Stimulated activated CD8-positive, alpha-beta memory T cell treated with anti-CD3 and anti-CD28 coated beads, Interleukin-7, amount 100 ng/mL, for 24 hours (primary cell): Measurements from ENCODE around the gene LRRC14B.
"Not testable (repeated sequence)": the region's sequence is repeated elsewhere in the genome, so short reads cannot be mapped to it uniquely, and the experiment has no call there.

ENCODE experiments used
- DNase-seq: peaks from one replicate; pipeline ENCODE4 v3.0.0-alpha.2; 2020; ENCODE audit warnings: low read depth

LRRC14B gene

DNA sequence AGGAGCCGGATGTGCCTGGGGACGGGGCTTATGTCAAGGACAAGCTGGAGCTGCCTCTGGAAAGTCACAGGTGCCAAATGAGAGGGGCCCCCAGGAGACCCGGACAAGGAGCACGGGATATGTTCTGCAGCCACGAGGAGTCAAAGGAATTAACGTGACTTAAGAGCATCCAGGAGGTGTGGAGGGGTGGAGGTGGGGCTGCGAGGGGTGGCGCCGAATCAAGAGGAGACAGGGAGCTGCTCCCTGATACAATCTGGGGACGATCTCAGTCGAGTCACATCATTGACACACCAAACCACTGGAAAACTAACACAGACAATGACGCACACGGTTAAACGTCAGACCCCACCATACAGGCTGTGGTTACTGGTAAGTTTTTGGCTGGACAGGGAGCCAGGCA is 16.3 kb downstream of the LRRC14B start:
- DNase-seq, result no peak

DNA sequence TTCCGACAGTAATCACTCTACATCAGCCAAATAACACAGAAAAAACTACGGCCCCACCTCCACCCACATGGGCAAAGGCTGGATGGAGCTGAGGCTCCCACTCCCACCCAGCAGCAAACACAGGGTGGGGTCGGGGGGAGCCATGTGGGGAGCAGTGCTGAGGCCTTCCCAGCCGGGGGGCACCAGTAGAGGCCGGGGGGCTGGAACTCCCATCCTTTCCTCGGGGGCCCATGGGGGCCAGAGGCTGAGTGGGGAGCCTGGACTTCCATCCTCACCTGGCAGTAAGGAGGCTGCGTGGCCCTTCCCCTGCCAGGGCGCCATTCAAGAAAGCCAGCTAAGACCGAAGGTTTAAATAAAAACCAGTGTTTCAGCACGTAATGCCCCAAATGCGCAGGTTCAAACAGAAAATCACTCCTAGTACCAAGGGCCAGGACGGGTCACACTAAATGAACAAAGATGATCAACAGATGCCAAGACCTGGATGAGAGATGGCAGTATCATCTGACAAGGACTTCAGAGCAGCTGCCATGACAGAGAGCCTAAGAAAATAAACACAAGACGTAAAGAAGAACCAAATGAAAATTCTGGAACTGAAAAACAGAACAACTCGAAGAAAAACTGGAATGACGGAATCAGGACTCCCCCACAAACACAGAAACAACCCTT is 17.3 kb downstream of the LRRC14B start:
- DNase-seq, result no peak

DNA sequence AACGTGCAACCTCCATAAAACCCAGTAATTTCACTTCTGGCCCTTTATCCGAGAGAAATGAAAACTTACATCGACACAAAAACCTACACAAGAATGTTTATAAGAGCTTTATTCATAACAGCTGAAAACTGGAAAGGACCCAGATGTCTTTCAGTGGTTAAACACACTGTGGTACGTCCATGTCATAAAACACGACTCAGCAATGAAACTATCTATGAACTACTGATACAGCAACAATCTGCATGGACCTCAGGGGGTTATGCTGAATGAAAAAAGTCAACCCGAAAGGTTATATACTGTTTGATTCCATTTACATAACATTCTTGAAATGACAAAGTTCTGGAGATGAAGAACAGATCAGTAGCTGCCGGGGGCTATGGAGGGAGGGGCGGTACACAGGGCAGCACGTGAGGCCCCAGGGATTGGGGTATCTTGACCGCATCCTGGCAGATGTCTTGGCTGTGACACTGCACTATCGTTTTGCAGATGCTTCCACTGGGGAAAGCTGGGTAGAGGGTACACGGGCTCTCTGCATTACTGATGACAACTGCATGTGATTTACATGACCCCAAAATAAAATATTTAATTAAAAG is 22.6 kb downstream of the LRRC14B start:
- DNase-seq, result no peak

DNA sequence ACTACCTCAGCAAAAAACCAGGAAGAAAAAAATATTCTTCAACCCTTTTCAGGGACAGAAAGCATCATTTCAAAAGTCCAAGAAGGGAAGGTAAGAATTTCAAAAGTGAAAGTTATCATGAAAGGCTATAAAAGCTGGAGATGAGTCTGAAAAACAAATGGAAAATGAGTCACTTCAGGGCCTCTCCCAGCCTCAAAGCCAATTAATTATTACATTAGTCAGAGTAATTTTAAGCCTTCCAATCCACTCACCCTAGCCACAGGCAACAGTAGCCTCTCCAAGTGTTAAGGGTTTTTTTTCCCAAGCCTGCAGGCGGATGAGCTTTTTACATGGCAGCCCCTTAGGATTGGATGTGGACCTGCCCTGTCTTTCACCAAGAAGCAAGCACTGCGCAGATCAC is 24.0 kb downstream of the LRRC14B start:
- DNase-seq, result not testable (repeated sequence)

DNA sequence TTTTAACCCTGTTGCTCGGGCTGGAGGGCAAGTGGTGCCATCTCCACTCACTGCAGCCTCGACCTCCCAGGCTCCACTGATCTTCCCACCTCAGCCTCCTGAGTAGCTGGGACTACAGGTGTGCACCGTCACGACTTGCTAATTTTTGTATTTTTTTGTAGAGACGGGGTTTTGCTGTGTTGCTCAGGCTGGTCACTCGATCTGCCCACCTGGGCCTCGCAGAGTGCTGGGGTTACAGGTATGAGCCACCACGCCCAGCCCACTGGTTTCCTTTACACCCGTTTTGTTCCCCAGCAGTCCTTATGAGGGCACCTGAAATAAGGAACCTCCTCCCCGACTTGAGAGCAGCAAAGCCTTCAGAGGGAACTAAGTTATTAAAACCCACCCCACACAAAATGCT is 24.8 kb downstream of the LRRC14B start:
- DNase-seq, result not testable (repeated sequence)

DNA sequence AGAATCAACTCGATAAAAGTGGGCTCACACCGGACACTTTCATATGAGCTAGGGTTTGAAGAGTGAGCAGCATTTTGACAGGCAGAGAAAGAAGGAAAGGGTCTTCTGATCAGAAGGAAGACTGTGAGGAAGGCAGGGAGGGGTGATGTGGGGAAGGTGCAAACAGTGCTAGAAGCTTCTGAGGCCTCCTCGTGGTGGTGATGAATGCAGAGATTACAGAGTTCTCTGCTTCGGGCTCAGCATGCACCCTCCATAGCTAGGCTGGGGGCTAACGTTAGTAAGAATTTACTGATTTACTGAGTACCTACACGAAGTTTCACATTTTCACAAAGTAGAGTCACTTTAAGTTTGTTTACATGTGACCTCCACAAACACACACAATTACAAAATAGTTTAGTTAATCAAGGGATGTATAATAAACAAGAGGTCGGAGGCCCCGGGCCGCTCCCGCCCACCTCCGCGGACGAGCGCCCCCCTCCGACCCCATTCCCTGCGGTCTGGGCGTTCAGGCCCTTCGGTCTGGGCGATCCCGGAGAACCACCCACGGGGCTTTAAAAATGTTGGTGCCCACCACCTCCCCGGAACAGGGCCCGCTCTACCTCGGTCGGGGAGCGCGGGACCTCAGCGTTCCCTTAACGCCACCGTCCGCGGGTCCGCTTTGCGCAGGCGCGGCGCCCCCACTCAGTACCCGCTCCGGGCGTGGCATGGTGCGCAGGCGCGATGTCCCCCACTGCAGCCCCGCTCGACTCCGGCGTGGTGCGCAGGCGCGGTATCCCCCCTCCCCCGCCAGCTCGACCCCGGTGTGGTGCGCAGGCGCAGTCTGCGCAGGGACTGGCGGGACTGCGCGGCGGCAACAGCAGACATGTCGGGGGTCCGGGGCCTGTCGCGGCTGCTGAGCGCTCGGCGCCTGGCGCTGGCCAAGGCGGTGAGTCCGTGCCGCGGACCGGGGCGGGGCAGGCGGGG is 26.5 kb downstream of the LRRC14B start, which contains the start of the genes CCDC127 and SDHA:
CCDC127 (minus strand) TSS at position 660 of the 963 bp plus-strand sequence. CDS start 1,304 bp downstream, outside the sequence.
SDHA (plus strand) TSS at position 827 of the 963 bp plus-strand sequence; CDS start at position 863, 36 bp downstream.
- peak; percentile 97 for DNase-seq

DNA sequence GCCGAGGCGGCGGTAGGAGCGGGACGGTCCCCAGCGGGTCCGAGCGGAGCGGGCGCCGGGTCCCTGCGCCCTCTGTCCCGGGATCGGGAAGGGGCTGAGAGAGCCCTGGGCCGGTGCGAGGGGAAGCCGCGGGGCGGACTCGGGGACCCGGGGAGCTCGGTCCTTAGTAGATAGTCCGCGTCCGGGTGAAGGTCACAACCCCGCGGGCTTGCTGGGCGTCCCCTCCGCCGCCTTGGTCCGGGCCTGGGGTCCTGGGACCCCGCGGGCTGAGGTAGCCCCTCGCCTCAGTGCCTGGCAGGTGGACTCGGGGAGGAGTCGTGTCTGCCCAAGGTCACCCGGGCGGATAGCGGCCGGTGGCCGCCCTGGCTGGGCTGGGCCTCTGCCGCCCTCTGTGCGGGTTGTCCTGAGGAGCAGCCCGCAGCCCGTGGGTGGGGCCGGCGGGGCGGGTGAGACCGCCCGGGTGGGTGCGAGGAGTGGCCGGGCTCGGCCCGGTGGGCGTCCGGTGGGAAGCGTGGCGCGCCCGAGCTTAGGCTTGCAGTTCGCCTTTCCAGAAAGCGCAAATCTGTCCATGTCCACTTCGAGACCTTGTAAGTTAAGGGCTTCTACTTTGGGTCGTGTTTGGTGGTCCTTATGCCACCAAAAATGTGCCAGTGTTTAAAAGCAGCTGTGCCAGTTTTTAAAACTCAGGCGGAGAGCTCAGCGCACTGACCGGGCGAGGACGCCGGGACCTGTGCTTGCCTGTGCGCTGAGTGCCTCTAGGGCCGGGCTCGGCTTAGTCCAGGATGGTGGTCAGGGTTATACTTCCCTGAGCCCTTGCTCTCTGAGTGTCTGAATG is 27.4 kb downstream of the LRRC14B start:
- no peak for DNase-seq

DNA sequence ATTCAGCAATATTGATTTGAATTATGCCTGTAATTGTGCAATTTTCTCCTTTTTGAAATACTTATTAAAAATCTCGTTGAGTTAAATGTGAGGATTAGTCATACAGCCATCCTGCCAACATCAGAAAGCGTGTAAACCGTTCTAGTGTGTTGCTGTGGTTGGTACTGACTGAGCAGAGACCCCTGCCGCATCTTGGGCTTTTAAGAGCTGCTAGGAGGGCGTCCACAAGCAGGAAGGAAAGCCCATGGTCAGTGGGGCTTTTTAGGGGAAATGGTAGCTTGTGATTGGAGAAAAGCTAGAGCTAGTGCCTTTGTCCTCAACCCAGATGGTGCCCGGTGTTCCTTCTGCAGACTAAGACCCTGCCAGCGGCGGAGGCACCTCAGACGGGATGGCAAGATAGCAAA is 28.2 kb downstream of the LRRC14B start:
- DNase-seq, result no peak

DNA sequence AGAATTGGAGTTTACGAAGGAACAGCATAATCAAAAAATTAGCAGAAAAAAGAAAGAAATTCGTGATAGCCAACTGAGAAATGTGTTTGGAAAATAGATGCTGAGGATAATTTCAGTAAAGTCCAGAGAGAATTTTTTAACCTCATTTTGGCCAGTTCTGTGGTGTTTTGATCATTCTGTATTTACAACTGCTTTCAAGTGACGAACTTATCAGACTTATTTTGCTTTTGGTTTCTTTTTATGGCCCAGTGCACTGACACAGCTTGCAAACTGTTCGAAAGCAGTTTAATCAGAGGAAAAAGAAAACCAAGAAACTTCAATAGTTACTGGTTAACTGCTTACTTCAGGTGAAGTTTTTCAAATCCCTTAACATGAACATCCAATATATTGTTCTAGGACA is 28.7 kb downstream of the LRRC14B start:
- no peak for DNase-seq

DNA sequence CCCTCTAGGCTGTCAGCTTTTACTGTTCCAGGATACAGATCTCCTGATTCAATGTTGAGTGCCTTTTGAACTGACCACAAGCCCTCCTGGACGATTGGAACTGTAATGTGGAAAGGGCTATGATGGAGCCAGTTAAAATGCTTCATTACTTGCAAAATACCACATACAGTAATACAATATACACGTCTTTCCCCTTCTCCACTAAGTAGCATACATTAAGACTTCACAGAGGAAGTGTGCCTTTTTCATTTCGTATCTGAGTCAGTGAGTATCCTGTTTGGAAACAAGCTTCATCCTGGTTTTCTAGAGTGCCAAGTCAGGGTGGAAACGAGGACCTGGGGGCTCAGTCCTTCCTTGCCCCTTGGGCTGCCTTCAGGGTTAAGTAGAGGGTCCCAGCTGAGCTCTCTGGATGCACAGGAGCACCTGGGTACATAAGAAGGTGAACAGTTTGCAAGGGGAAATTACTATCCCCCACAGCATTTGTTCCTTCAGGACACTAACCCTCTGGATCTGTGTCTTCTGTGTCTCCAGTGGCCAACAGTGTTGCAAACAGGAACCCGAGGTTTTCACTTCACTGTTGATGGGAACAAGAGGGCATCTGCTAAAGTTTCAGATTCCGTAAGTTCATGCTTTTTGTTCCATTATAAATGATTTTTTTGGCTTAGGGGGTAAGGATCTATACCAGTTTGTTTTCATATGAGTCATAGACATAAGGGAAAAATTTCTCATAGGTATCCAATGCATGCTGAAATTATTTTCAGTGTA is 31.8 kb downstream of the LRRC14B start:
- DNase-seq, result not testable (repeated sequence)

DNA sequence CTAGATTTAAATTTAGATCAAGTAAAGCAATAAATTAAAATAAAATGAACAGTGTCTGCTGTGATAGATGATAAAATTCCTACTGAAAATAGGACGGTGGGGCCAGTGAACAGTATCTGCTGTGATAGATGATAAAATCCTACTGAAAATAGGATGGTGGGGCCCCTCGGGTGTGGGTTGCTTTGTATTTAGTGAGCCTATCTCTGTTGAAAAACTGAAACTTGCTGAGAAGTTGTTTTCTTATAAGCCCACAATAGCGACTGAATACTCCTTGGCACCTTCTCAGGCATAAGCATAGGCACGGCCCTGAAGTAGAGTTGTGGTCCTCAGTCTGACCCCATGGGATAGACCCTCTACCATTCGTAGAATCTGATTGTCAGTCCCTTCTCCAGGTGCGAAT is 32.5 kb downstream of the LRRC14B start:
- no peak for DNase-seq

DNA sequence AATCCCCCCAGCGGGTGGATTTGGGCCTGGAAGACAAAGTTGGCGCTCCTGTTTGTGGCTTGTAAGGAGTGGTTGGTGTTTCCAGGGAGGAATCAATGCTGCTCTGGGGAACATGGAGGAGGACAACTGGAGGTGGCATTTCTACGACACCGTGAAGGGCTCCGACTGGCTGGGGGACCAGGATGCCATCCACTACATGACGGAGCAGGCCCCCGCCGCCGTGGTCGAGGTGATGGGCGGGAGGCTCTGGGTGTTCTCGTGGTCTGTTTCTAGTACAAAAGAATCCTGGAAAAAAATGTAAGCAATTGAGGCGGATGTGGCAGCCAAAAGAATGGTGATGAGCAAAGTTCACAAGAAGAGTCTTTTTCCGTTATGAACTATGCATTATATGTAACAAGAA is 34.0 kb downstream of the LRRC14B start:
- no peak for DNase-seq

DNA sequence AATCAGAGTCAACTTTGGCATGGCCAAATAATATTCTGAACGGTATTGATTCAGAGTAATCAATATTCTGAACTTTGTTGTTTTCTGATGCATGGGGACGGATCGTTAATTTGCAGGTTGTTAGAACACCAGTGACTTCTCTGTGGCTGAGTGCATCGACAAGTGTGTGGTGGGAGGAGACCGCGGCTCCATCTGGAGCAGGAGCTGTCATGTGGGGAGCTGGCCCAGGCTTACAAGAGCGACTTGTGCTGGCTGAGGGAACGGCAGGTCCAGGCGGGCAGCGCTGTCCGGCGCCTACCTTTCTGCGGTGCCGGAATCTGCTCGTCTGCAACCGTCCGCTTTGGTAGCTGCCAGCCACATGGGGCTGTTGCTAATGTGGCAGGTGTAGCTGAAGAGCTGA is 36.1 kb downstream of the LRRC14B start:
- not testable (repeated sequence) for DNase-seq

DNA sequence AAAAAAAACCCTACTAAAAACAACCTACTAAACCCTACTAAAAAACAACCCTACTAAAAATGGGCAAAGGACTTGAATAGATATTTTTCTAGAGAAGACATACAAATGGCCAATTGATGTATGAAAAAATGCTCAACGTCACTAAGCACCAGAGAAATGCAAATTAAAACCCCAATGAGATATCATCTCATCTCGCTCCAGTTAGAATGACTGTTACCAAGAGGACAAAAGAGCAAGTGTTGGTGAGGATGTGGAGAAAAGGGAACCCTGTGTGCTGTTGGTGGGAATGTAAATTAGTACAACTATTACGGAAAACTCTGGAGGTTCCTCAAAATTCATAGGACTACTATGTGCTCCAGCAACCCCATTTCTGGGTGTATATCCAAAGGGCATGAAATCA is 37.6 kb downstream of the LRRC14B start:
- no peak for DNase-seq

DNA sequence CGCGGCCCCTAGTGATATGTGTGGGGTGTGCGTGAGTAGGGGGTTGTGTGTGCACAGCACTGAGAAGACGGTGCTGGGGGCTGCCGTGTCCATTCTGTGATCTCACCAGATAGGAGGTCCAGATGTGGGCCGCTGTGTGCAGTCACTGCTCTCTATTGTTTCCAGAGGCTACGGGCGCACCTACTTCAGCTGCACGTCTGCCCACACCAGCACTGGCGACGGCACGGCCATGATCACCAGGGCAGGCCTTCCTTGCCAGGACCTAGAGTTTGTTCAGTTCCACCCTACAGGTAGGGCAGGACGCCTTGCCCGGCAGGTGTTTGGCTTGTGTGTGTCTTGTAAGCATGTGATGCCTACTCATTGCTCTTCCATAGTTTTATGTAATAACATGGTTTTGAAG is 39.4 kb downstream of the LRRC14B start:
- DNase-seq, result no peak

DNA sequence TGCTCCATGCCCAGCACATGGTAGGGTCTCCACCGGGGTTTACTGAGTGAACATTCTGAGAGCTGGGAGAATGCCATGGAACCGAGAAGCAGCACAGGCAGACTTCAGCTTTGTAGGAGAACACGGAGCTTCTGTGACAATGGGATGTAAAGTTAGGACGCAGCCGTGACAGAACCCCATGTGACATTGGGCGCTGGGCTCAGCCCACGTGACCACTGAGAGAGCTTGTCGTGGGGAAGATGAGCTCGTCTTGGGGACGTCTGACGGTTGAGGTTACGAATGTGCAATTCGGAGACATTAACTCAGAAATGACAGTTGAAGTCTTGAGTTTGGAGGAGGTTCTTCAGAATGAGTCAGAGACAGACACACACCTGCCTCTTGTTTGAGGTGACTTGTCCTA is 40.4 kb downstream of the LRRC14B start:
- DNase-seq, result no peak

DNA sequence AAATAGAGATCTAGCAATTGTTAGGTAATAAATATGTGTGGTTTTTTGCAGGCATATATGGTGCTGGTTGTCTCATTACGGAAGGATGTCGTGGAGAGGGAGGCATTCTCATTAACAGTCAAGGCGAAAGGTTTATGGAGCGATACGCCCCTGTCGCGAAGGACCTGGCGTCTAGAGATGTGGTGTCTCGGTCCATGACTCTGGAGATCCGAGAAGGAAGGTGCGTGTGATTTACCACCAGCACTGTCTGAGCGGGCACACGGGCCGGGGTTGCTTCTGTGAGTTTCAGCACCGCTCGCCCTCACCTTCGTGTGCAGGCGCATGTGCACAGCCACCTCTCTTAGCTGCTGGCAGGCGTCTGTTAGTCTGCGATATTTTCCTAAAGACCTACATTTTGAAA is 42.1 kb downstream of the LRRC14B start:
- DNase-seq, result not testable (repeated sequence)

DNA sequence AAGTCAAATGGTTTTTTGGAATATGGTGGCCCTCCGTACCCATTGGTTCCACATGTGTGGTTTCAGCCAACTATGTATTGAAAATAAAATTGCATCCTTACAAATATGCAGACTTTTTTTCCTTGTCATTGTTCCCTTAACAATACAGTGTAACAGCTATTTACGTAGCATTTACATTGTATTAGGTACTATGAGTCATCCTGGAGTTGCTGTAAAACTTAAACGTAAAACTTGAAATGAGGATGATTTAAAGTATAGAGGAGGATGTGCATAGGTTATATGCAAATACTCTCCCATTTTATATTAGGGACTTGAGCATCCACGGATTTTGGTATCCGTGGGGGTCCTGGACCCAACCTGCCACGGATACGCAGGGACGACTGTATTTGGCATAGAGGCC is 43.2 kb downstream of the LRRC14B start:
- no peak for DNase-seq

DNA sequence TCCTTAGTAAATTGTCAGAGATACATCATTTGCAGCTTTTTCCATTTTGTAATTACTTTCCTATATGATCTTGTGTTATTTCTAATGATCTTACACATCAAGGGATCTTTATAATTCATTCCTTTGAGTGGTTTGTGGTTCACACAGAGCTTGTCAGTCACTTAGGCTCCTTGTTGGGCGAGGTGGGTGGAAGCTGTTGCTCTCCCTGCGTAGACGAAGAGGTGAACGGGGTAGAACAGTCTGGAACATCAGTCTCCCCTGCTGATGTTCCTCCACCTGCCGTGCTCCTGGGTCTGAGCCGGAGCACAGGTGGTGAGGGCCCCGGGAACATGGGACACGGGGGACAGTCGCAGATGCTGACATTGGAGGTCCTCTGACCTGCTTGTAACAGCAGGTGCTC is 44.2 kb downstream of the LRRC14B start:
- DNase-seq, result not testable (repeated sequence)

DNA sequence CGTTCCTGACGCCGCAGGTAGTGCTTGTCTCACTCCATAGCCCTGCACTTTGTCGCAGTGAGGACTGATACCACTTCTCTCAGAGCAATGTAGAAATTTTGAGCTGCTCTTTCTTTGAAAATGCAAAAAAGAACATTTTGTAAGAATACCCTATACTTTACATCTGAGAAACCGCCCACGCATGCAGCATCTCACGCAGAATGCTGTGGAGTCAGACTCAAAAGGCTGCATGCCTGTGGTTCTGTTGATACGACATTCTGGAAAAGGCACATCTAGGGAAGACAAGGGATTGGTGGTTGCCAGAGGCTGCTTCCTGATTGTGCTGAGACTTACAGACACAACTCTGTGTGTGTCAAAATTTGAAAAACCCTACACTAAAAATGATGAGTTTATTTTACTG is 46.6 kb downstream of the LRRC14B start:
- DNase-seq, result not testable (repeated sequence)

DNA sequence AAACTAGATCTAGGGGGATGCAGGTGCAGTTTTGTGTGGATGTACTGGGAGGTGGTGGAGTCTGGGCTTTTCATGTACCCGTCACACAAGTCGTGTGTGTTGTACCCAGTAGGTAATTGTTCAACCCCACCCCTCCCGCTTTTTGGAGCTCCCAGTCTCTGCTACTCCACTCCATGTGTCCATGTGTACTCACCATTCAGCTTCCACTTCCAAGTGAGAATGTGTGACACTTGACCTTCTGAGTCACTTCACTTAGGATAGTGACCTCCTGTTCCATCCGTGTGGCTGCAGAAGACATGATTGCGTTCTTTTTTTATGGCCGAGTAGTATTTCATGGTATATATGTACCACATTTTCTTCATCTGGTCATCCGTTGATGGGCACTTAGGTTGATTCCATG is 49.3 kb downstream of the LRRC14B start:
- not testable (repeated sequence) for DNase-seq
